ENCODE data around the gene HTRA1. TPM values are rescaled to one million over a fixed set of nuclear protein-coding genes. Genes with fewer than 3 reads are reported as not detected.

Gene HTRA1
- total RNA-seq, 2 experiments from 2014 or later, result 0.26 TPM; not detected in 1

GRCh38 chr10:122441961-122442360 is 19.4 kb upstream of the HTRA1 start:
- DNase-seq (no peak), ATAC-seq (ENCODE audit: low read depth) (no peak)
- no peaks in the 10 kb centered on the region for H3K9me3 Mint-ChIP-seq
- POLR2A ChIA-PET, result no interaction called here
- H3K4me3 Mint-ChIP-seq, result no peak overlapping the region
- H3K4me1 Mint-ChIP-seq, result peaks cover 2% of the 10 kb centered on the region
- peaks cover 2% of the 10 kb centered on the region for H3K27me3 Mint-ChIP-seq
- no peak overlapping the region for H3K27ac Mint-ChIP-seq
- H3K36me3 Mint-ChIP-seq, result no peaks in the 10 kb centered on the region

GRCh38 chr10:122445469-122445868 is 15.9 kb upstream of the HTRA1 start:
- no peaks in the 10 kb centered on the region for H3K36me3 Mint-ChIP-seq
- DNase-seq (no peak), ATAC-seq (ENCODE audit: low read depth) (no peak)
- POLR2A ChIA-PET, result no interaction called here
- peaks cover 14% of the 10 kb centered on the region for H3K27me3 Mint-ChIP-seq
- H3K4me3 Mint-ChIP-seq, result no peak overlapping the region
- H3K27ac Mint-ChIP-seq, result no peak overlapping the region
- no peaks in the 10 kb centered on the region for H3K9me3 Mint-ChIP-seq
- peaks cover 2% of the 10 kb centered on the region for H3K4me1 Mint-ChIP-seq

- Mint-ChIP-seq H3K36me3 (no peaks in the 10 kb centered on the region), H3K27me3 (peaks cover 18% of the 10 kb centered on the region), H3K4me3 (no peak overlapping the region), H3K4me1 (peaks cover 2% of the 10 kb centered on the region), H3K27ac (no peak overlapping the region), H3K9me3 (no peaks in the 10 kb centered on the region)
- POLR2A ChIA-PET, result interaction anchor here (0.5 kb wide), 1 partner anchor 22 kb away, joined by 4 read pairs; no protein-coding TSS in a partner anchor
- ATAC-seq (ENCODE audit: low read depth), result no peak
- DNase-seq, result no peak
These were observed 15.4 kb upstream of the HTRA1 start for GRCh38 chr10:122445904-122446303.

- peaks cover 21% of the 10 kb centered on the region for H3K27me3 Mint-ChIP-seq
- ATAC-seq (ENCODE audit: low read depth) (no peak), DNase-seq (no peak)
- no peaks in the 10 kb centered on the region for H3K9me3 Mint-ChIP-seq
- no peaks in the 10 kb centered on the region for H3K36me3 Mint-ChIP-seq
- POLR2A ChIA-PET, result interaction anchor here (0.5 kb wide), 1 partner anchor 23 kb away, joined by 4 read pairs; no protein-coding TSS in a partner anchor
- H3K27ac Mint-ChIP-seq, result no peak overlapping the region
- peaks cover 2% of the 10 kb centered on the region for H3K4me1 Mint-ChIP-seq
- no peak overlapping the region for H3K4me3 Mint-ChIP-seq
These were observed 14.5 kb upstream of the HTRA1 start for GRCh38 chr10:122446668-122447423.

- H3K27ac Mint-ChIP-seq, result no peak overlapping the region
- H3K27me3 Mint-ChIP-seq, result peaks cover 21% of the 10 kb centered on the region
- peaks cover 2% of the 10 kb centered on the region for H3K4me1 Mint-ChIP-seq
- no peaks in the 10 kb centered on the region for H3K9me3 Mint-ChIP-seq
- no peaks in the 10 kb centered on the region for H3K36me3 Mint-ChIP-seq
- POLR2A ChIA-PET, result no interaction called here
- no peak for DNase-seq
- H3K4me3 Mint-ChIP-seq, result no peak overlapping the region
- ATAC-seq (ENCODE audit: low read depth), result no peak
These were observed 12.8 kb upstream of the HTRA1 start for GRCh38 chr10:122448600-122448999.

- DNase-seq, result no peak
- no peaks in the 10 kb centered on the region for H3K9me3 Mint-ChIP-seq
- no peak overlapping the region for H3K4me3 Mint-ChIP-seq
- no peaks in the 10 kb centered on the region for H3K36me3 Mint-ChIP-seq
- POLR2A ChIA-PET, result interaction anchor here (0.5 kb wide), 1 partner anchor 53 kb away, joined by 4 read pairs; no protein-coding TSS in a partner anchor
- H3K27me3 Mint-ChIP-seq, result peaks cover 21% of the 10 kb centered on the region
- ATAC-seq (ENCODE audit: low read depth), result no peak
- H3K27ac Mint-ChIP-seq, result no peak overlapping the region
- peaks cover 2% of the 10 kb centered on the region for H3K4me1 Mint-ChIP-seq
These were observed 12.2 kb upstream of the HTRA1 start for GRCh38 chr10:122449153-122449552.

GRCh38 chr10:122450353-122450990 is 10.9 kb upstream of the HTRA1 start:
- no peak for ATAC-seq (ENCODE audit: low read depth)
- no peak for DNase-seq
- no peak overlapping the region for H3K4me3 Mint-ChIP-seq
- H3K4me1 Mint-ChIP-seq, result peaks cover 2% of the 10 kb centered on the region
- POLR2A ChIA-PET, result interaction anchor here (0.6 kb wide), 1 partner anchor 19 kb away, joined by 3 read pairs; no protein-coding TSS in a partner anchor
- peaks cover 23% of the 10 kb centered on the region for H3K27me3 Mint-ChIP-seq
- no peak overlapping the region for H3K27ac Mint-ChIP-seq
- no peaks in the 10 kb centered on the region for H3K9me3 Mint-ChIP-seq
- no peaks in the 10 kb centered on the region for H3K36me3 Mint-ChIP-seq

- no peak for DNase-seq
- POLR2A ChIA-PET, result no interaction called here
- Mint-ChIP-seq H3K27me3 (peaks cover 52% of the 10 kb centered on the region), H3K4me1 (no peaks in the 10 kb centered on the region), H3K9me3 (no peaks in the 10 kb centered on the region), H3K4me3 (no peak overlapping the region), H3K27ac (no peak overlapping the region), H3K36me3 (no peaks in the 10 kb centered on the region)
- ATAC-seq (ENCODE audit: low read depth), result no peak
These were observed 7.3 kb upstream of the HTRA1 start for GRCh38 chr10:122454071-122454470.

GRCh38 chr10:122454603-122455080 is 6.7 kb upstream of the HTRA1 start, which contains the start of gene ARMS2:
Gene ARMS2, plus strand, starts transcription at chr10:122454653. Its CDS starts 75 bp downstream, at chr10:122454728.
- no peaks in the 10 kb centered on the region for H3K4me1 Mint-ChIP-seq
- POLR2A ChIA-PET, result no interaction called here
- H3K4me3 Mint-ChIP-seq, result no peak within 1 kb of the TSS
- DNase-seq, result no peak
- H3K9me3 Mint-ChIP-seq, result no peaks in the 10 kb centered on the region
- ATAC-seq (ENCODE audit: low read depth), result no peak
- H3K36me3 Mint-ChIP-seq, result no peaks in the 10 kb centered on the region
- no peak within 1 kb of the TSS for H3K27ac Mint-ChIP-seq
- H3K27me3 Mint-ChIP-seq, result peaks cover 55% of the 10 kb centered on the region

- ATAC-seq (ENCODE audit: low read depth), result no peak
- peaks cover 56% of the 10 kb centered on the region for H3K27me3 Mint-ChIP-seq
- no peak for DNase-seq
- H3K27ac Mint-ChIP-seq, result no peak overlapping the region
- no peaks in the 10 kb centered on the region for H3K36me3 Mint-ChIP-seq
- H3K9me3 Mint-ChIP-seq, result no peaks in the 10 kb centered on the region
- POLR2A ChIA-PET, result no interaction called here
- no peak overlapping the region for H3K4me3 Mint-ChIP-seq
- H3K4me1 Mint-ChIP-seq, result no peaks in the 10 kb centered on the region
These were observed 5.8 kb upstream of the HTRA1 start for GRCh38 chr10:122455376-122456079.

- ATAC-seq (ENCODE audit: low read depth), result no peak
- no peaks in the 10 kb centered on the region for H3K36me3 Mint-ChIP-seq
- no peak for DNase-seq
- H3K4me3 Mint-ChIP-seq, result no peak overlapping the region
- H3K27ac Mint-ChIP-seq, result no peak overlapping the region
- H3K27me3 Mint-ChIP-seq, result peaks cover 59% of the 10 kb centered on the region
- peaks cover 6% of the 10 kb centered on the region for H3K4me1 Mint-ChIP-seq
- POLR2A ChIA-PET, result no interaction called here
- no peaks in the 10 kb centered on the region for H3K9me3 Mint-ChIP-seq
These were observed 3.4 kb upstream of the HTRA1 start for GRCh38 chr10:122457934-122458333.

GRCh38 chr10:122458693-122459092 is 2.7 kb upstream of the HTRA1 start:
- DNase-seq (no peak), ATAC-seq (ENCODE audit: low read depth) (no peak)
- no peak overlapping the region for H3K4me3 Mint-ChIP-seq
- no peaks in the 10 kb centered on the region for H3K36me3 Mint-ChIP-seq
- no peak overlapping the region for H3K27ac Mint-ChIP-seq
- POLR2A ChIA-PET, result no interaction called here
- no peaks in the 10 kb centered on the region for H3K9me3 Mint-ChIP-seq
- H3K27me3 Mint-ChIP-seq, result peaks cover 67% of the 10 kb centered on the region
- H3K4me1 Mint-ChIP-seq, result peaks cover 7% of the 10 kb centered on the region

GRCh38 chr10:122459561-122460273 is 1.6 kb upstream of the HTRA1 start:
- Mint-ChIP-seq H3K4me1 (peaks cover 7% of the 10 kb centered on the region), H3K36me3 (no peaks in the 10 kb centered on the region), H3K4me3 (no peak overlapping the region), H3K27me3 (peaks cover 77% of the 10 kb centered on the region), H3K9me3 (no peaks in the 10 kb centered on the region), H3K27ac (no peak overlapping the region)
- ATAC-seq (ENCODE audit: low read depth), result no peak
- DNase-seq, result no peak
- POLR2A ChIA-PET, result no interaction called here

Measured in activated naive CD8-positive, alpha-beta T cell treated with anti-CD3 and anti-CD28 coated beads, Interleukin-2, amount 10 ng/mL, durations not matched to agents 7 days and 5 days (primary cell).